HCT116 (cell line): ENCODE measurements around the gene OSCP1. TPM values are rescaled to one million over a fixed set of nuclear protein-coding genes. Genes with fewer than 3 reads are reported as not detected.

Experiments used
- ATAC-seq: fragments of 200-7000 bp; cut with Tn5 transposase; 2 replicates; pipeline ENCODE4 v1.9.1; 2020; ENCODE audit warnings: mild to moderate bottlenecking, moderate library complexity
- BruUV-seq: library from RNA; stranded (reverse); fragments of 400-500 nt; replicated peaks from 2 replicates; lab custom pipeline; 2021; lab: Mats Ljungman, UMichigan
- CTCF ChIA-PET: fragments of 300-600 bp; sonication (Branson Sonifier 250); formaldehyde crosslinking; loops from one replicate; lab custom pipeline; 2021; ENCODE audit warnings: antibody characterized with exemption; lab: Charles Lee
- POLR2A ChIA-PET: fragments of 300-600, 350-600 bp; sonication (Branson Sonifier 250); formaldehyde crosslinking; loops from one replicate; lab custom pipeline; 2021; ENCODE audit warnings: antibody characterized with exemption; lab: Charles Lee
- RAD21 ChIA-PET, 2 experiments: fragments of 300-600 bp; sonication (Branson Sonifier 250); formaldehyde crosslinking; loops; one replicate each; lab custom pipeline; 2023; ENCODE audit warnings: low total read pairs in 2 of 2; ENCODE audit not compliant: uncharacterized antibody in 2 of 2, unreplicated experiment in 2 of 2, low non-redundant PET in 1 of 2; lab: Charles Lee
- DNase-seq: peaks from one replicate; pipeline ENCODE4 v3.0.0-alpha.2; 2010; ENCODE audit warnings: low read depth, low spot score
- H2AFZ ChIP-seq: fragments of 200-600 bp; shearing (Covaris generic), sonication (generic); 2 replicates; pipeline ENCODE4 v1.6.1; 2017; ENCODE audit warnings: low read depth, mixed run types, mixed read lengths, antibody characterized with exemption, low read length; ENCODE audit not compliant: poor library complexity, severe bottlenecking
- H3K27ac ChIP-seq: 2 replicates; pipeline ENCODE4 v1.5.1; 2012; ENCODE audit warnings: low read depth, low read length
- H3K27me3 ChIP-seq: fragments of 200-600 bp; sonication (generic); 2 replicates; pipeline ENCODE4 v1.6.1; 2016; ENCODE audit warnings: mixed run types, low read length, mixed read lengths; ENCODE audit not compliant: insufficient read depth
- H3K36me3 ChIP-seq, 2 experiments: fragments of 200-500 bp in 1 of 2; fragments of 200-600 bp in 1 of 2; sonication (Bioruptor generic) in 1 of 2; sonication (generic) in 1 of 2; 2 replicates each; pipeline versions ENCODE4 v1.5.1 to v1.6.1; 2014 to 2016; ENCODE audit warnings: low read length in 2 of 2, inconsistent platforms in 1 of 2, mixed read lengths in 1 of 2, mixed run types in 1 of 2; ENCODE audit not compliant: insufficient read depth in 2 of 2, control insufficient read depth in 1 of 2
- H3K4me1 ChIP-seq, 2 experiments: fragments of 200-600 bp in 1 of 2; sonication (generic) in 1 of 2; 2 replicates each; pipeline versions ENCODE4 v1.5.1 to v1.6.1; 2012 to 2017; ENCODE audit warnings: low read length in 2 of 2, inconsistent platforms in 1 of 2, mild to moderate bottlenecking in 1 of 2, mixed read lengths in 1 of 2, mixed run types in 1 of 2, moderate library complexity in 1 of 2; ENCODE audit not compliant: insufficient read depth in 2 of 2, control insufficient read depth in 1 of 2
- H3K4me2 ChIP-seq: fragments of 200-600 bp; sonication (generic); 2 replicates; pipeline ENCODE4 v1.6.1; 2017; ENCODE audit warnings: mixed run types, low read length, mixed read lengths
- H3K4me3 ChIP-seq, 2 experiments: fragments of 200-600 bp in 1 of 2; sonication (generic) in 1 of 2; replicated peaks in 1 of 2; 2 replicates each; pipeline ENCODE4 v1.5.1; 2011 to 2016; ENCODE audit warnings: low read length in 2 of 2, control low read depth in 1 of 2, low read depth in 1 of 2, mild to moderate bottlenecking in 1 of 2, mixed read lengths in 1 of 2, mixed run types in 1 of 2
- H3K79me2 ChIP-seq: fragments of 200-600 bp; sonication (generic); 2 replicates; pipeline ENCODE4 v1.6.1; 2017; ENCODE audit warnings: mild to moderate bottlenecking, mixed run types, low read length, moderate library complexity, mixed read lengths; ENCODE audit not compliant: insufficient read depth
- H3K9ac ChIP-seq: fragments of 200-600 bp; sonication (generic); 2 replicates; pipeline ENCODE4 v1.6.1; 2016; ENCODE audit warnings: low read length, mixed read lengths
- H3K9me2 ChIP-seq: fragments of 200-600 bp; sonication (generic), shearing (Covaris generic); 2 replicates; pipeline ENCODE4 v1.6.1; 2017; ENCODE audit warnings: mixed run types, mild to moderate bottlenecking, moderate library complexity; ENCODE audit not compliant: insufficient read depth
- H3K9me3 ChIP-seq, 2 experiments: fragments of 200-500 bp in 1 of 2; fragments of 200-600 bp in 1 of 2; sonication (Bioruptor generic) in 1 of 2; sonication (generic) in 1 of 2; 2 replicates each; pipeline ENCODE4 v1.6.1; 2014 to 2017; ENCODE audit warnings: low read length in 2 of 2, mixed read lengths in 2 of 2, inconsistent platforms in 1 of 2, low read depth in 1 of 2, mild to moderate bottlenecking in 1 of 2, mixed run types in 1 of 2, moderate library complexity in 1 of 2; ENCODE audit not compliant: control insufficient read depth in 1 of 2, insufficient read depth in 1 of 2
- H4K20me1 ChIP-seq: fragments of 200-600 bp; sonication (generic), shearing (Covaris generic); 2 replicates; pipeline ENCODE4 v1.6.1; 2017; ENCODE audit warnings: mixed run types, mild to moderate bottlenecking, moderate library complexity; ENCODE audit not compliant: insufficient read depth
- CBX3 ChIP-seq: IDR thresholded peaks from 2 replicates; pipeline ENCODE4 v1.6.1; 2012; ENCODE audit warnings: low read depth
- ELF1 ChIP-seq: IDR thresholded peaks from 2 replicates; pipeline ENCODE4 v1.6.1; 2012; ENCODE audit warnings: low read depth, borderline replicate concordance
- EZH2phosphoT487 ChIP-seq: fragments of 200-600 bp; IDR thresholded peaks from 2 replicates; pipeline ENCODE4 v1.6.1; 2018; ENCODE audit warnings: antibody characterized with exemption, borderline replicate concordance
- FOSL1 ChIP-seq: IDR thresholded peaks from 2 replicates; pipeline ENCODE4 v1.6.1; 2012; ENCODE audit warnings: low read depth
- RAD21 ChIP-seq: IDR thresholded peaks from 2 replicates; pipeline ENCODE4 v1.6.1; 2012; ENCODE audit warnings: low read depth, mild to moderate bottlenecking
- SIN3A ChIP-seq: IDR thresholded peaks from 2 replicates; pipeline ENCODE4 v1.6.1; 2012; ENCODE audit warnings: low read depth
- SP1 ChIP-seq: IDR thresholded peaks from 2 replicates; pipeline ENCODE4 v1.6.1; 2012; ENCODE audit warnings: low read depth
- SRF ChIP-seq: IDR thresholded peaks from 2 replicates; pipeline ENCODE4 v1.6.1; 2012; ENCODE audit warnings: low read depth
- TCF7L2 ChIP-seq: IDR thresholded peaks from 2 replicates; pipeline ENCODE4 v1.7.0; 2011; ENCODE audit warnings: borderline replicate concordance, inconsistent platforms; ENCODE audit not compliant: insufficient read depth, insufficient read length; ENCODE audit errors: extremely low read depth
- YY1 ChIP-seq: IDR thresholded peaks from 2 replicates; pipeline ENCODE4 v1.6.1; 2011; ENCODE audit warnings: low read length, low read depth, moderate library complexity, mild to moderate bottlenecking; ENCODE audit not compliant: insufficient replicate concordance; ENCODE audit errors: extremely low read depth
- intact Hi-C: fragments of 100-400 bp; cut with micrococcal nuclease; formaldehyde crosslinking; loops from 2 replicates; pipeline ENCODE4 v1.10.0; 2022
- total RNA-seq: library from RNA; stranded (reverse); gene quantifications from one replicate; pipeline ENCODE4 v1.2.1, GENCODE V29; 2021; ENCODE audit not compliant: unreplicated experiment
- TF ChIP-seq, protein P1 (sequence below): IDR thresholded peaks from 2 replicates; pipeline ENCODE4 v1.6.1; 2012
- TF ChIP-seq, protein P2 (sequence below): IDR thresholded peaks from 2 replicates; pipeline ENCODE4 v1.6.1; 2011; ENCODE audit warnings: mild to moderate bottlenecking, low read length, moderate library complexity; ENCODE audit not compliant: insufficient replicate concordance; ENCODE audit errors: extremely low read depth
- TF ChIP-seq, protein P3 (sequence below), 3 experiments: fragments of 200-600 bp in 1 of 3; sonication (generic) in 1 of 3; IDR thresholded peaks in 2 of 3; conservative IDR thresholded peaks in 1 of 3; 2 replicates each; pipeline ENCODE4 v1.5.1; 2012 to 2017; ENCODE audit warnings: low read depth in 2 of 3, low read length in 2 of 3, antibody characterized with exemption in 1 of 3, borderline replicate concordance in 1 of 3, control low read depth in 1 of 3, mild to moderate bottlenecking in 1 of 3, mixed read lengths in 1 of 3, mixed run types in 1 of 3, moderate library complexity in 1 of 3; ENCODE audit not compliant: insufficient read depth in 1 of 3
- TF ChIP-seq, protein P4 (sequence below): IDR thresholded peaks from 2 replicates; pipeline ENCODE4 v1.6.1; 2012; ENCODE audit warnings: low read depth

OSCP1 gene
- total RNA-seq, 1 experiment from 2014 or later = 4.1 TPM

DNA sequence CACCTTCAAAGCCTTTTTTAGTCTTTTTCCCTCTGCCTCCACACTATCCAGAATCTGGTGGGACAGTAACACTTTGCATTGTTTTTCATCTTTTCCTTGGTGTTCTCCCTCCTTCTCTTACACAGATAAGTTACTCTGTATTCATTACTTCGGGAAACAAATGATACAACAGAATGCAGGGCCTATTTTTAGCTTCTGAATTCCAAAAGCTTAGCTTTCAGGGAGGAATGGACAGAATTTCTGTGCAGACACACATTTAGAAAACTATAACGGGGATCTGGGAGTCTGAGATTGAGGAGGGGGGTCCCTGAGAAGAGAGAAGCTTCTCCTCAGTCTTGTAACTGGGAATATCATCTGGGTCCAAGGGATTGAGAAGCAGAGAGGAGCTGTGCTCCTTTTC, 61.0 kb downstream of the OSCP1 start:
- no peak overlapping the region for H3K4me2 ChIP-seq
- H4K20me1 ChIP-seq = no peaks in the 10 kb centered on the region
- no peaks in the 10 kb centered on the region for H3K27me3 ChIP-seq
- peaks cover 15% of the 10 kb centered on the region for H3K79me2 ChIP-seq
- H3K27ac ChIP-seq = no peak overlapping the region
- H3K9me2 ChIP-seq = no peaks in the 10 kb centered on the region
- H2AFZ ChIP-seq = no peak overlapping the region
- H3K36me3 ChIP-seq = peaks cover 14 to 28% of the 10 kb centered on the region in 2 experiments; a peak in 3 of 4 replicates
- BruUV-seq = no TSS peak
- no peak for ATAC-seq
- ChIA-PET CTCF (interaction anchor here (1.5 kb wide), 1 partner anchor 11 kb away, joined by 3 read pairs; no protein-coding TSS in a partner anchor), POLR2A (interaction anchor here (0.8 to 5.5 kb wide), 4 partner anchors 11 to 229 kb away, joined by 3 to 219 read pairs (median 3); partner anchors contain the start of gene LSM10), RAD21 (no interaction called here)
- H3K4me1 ChIP-seq = peaks cover 15 to 30% of the 10 kb centered on the region in 2 experiments
- intact Hi-C loops = loop anchor here (10.0 kb wide), 1 partner anchor 234 kb away; the partner anchor contains the start of gene MAP7D1
- no peak for DNase-seq
- TF ChIP-seq, protein P1, sequence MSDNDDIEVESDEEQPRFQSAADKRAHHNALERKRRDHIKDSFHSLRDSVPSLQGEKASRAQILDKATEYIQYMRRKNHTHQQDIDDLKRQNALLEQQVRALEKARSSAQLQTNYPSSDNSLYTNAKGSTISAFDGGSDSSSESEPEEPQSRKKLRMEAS = no peak
- TF ChIP-seq RAD21 (no peak), EZH2phosphoT487 (no peak), SP1 (no peak), ELF1 (no peak), TCF7L2 (no peak), SRF (no peak), SIN3A (no peak), CBX3 (no peak), YY1 (no peak), FOSL1 (no peak)
- TF ChIP-seq, protein P2, sequence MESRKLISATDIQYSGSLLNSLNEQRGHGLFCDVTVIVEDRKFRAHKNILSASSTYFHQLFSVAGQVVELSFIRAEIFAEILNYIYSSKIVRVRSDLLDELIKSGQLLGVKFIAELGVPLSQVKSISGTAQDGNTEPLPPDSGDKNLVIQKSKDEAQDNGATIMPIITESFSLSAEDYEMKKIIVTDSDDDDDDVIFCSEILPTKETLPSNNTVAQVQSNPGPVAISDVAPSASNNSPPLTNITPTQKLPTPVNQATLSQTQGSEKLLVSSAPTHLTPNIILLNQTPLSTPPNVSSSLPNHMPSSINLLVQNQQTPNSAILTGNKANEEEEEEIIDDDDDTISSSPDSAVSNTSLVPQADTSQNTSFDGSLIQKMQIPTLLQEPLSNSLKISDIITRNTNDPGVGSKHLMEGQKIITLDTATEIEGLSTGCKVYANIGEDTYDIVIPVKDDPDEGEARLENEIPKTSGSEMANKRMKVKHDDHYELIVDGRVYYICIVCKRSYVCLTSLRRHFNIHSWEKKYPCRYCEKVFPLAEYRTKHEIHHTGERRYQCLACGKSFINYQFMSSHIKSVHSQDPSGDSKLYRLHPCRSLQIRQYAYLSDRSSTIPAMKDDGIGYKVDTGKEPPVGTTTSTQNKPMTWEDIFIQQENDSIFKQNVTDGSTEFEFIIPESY = no peak
- TF ChIP-seq, protein P3, sequence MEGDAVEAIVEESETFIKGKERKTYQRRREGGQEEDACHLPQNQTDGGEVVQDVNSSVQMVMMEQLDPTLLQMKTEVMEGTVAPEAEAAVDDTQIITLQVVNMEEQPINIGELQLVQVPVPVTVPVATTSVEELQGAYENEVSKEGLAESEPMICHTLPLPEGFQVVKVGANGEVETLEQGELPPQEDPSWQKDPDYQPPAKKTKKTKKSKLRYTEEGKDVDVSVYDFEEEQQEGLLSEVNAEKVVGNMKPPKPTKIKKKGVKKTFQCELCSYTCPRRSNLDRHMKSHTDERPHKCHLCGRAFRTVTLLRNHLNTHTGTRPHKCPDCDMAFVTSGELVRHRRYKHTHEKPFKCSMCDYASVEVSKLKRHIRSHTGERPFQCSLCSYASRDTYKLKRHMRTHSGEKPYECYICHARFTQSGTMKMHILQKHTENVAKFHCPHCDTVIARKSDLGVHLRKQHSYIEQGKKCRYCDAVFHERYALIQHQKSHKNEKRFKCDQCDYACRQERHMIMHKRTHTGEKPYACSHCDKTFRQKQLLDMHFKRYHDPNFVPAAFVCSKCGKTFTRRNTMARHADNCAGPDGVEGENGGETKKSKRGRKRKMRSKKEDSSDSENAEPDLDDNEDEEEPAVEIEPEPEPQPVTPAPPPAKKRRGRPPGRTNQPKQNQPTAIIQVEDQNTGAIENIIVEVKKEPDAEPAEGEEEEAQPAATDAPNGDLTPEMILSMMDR (IDR thresholded peaks at IDR 0.05 in 2 of 3, conservative IDR thresholded peaks at IDR 0.05 in 1 of 3; ENCODE audit: borderline replicate concordance in 1 of 3, insufficient read depth in 1 of 3, low read depth in 2 of 3, low read length in 2 of 3) = no peak
- TF ChIP-seq, protein P4, sequence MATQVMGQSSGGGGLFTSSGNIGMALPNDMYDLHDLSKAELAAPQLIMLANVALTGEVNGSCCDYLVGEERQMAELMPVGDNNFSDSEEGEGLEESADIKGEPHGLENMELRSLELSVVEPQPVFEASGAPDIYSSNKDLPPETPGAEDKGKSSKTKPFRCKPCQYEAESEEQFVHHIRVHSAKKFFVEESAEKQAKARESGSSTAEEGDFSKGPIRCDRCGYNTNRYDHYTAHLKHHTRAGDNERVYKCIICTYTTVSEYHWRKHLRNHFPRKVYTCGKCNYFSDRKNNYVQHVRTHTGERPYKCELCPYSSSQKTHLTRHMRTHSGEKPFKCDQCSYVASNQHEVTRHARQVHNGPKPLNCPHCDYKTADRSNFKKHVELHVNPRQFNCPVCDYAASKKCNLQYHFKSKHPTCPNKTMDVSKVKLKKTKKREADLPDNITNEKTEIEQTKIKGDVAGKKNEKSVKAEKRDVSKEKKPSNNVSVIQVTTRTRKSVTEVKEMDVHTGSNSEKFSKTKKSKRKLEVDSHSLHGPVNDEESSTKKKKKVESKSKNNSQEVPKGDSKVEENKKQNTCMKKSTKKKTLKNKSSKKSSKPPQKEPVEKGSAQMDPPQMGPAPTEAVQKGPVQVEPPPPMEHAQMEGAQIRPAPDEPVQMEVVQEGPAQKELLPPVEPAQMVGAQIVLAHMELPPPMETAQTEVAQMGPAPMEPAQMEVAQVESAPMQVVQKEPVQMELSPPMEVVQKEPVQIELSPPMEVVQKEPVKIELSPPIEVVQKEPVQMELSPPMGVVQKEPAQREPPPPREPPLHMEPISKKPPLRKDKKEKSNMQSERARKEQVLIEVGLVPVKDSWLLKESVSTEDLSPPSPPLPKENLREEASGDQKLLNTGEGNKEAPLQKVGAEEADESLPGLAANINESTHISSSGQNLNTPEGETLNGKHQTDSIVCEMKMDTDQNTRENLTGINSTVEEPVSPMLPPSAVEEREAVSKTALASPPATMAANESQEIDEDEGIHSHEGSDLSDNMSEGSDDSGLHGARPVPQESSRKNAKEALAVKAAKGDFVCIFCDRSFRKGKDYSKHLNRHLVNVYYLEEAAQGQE = no peak
- H3K9me3 ChIP-seq = no peaks in the 10 kb centered on the region
- H3K9ac ChIP-seq = no peak overlapping the region
- no peak overlapping the region for H3K4me3 ChIP-seq
